Adrenal gland (tissue), 5 donors: ENCODE results near the gene HNRNPL.

Experiments
- POLR2A ChIP-seq, 2 donors: fragments of 450-650 bp; IDR thresholded peaks; one replicate each; pipeline ENCODE4 v1.6.1; 2017; ENCODE audit warnings: antibody characterized with exemption in 2 of 2, mild to moderate bottlenecking in 2 of 2, moderate library complexity in 1 of 2
- TF ChIP-seq, protein P1 (sequence below), 6 experiments: fragments of 450-650 bp in 4 of 6; fragments of 200-600 bp in 2 of 6; sonication (generic) in 1 of 6; IDR thresholded peaks; 1 replicate in 5 of 6; 2 replicates in 1 of 6; pipeline versions ENCODE4 v1.5.1 to v1.8.0; 2016 to 2021; ENCODE audit warnings: antibody characterized with exemption in 6 of 6, mild to moderate bottlenecking in 2 of 6, moderate library complexity in 1 of 6
- donor health status: DM: no; HTN: no; CAD: no.

GRCh38 chr19:38826856-38827551 is 22.8 kb downstream of the HNRNPL start:
- TF ChIP-seq, protein P1, sequence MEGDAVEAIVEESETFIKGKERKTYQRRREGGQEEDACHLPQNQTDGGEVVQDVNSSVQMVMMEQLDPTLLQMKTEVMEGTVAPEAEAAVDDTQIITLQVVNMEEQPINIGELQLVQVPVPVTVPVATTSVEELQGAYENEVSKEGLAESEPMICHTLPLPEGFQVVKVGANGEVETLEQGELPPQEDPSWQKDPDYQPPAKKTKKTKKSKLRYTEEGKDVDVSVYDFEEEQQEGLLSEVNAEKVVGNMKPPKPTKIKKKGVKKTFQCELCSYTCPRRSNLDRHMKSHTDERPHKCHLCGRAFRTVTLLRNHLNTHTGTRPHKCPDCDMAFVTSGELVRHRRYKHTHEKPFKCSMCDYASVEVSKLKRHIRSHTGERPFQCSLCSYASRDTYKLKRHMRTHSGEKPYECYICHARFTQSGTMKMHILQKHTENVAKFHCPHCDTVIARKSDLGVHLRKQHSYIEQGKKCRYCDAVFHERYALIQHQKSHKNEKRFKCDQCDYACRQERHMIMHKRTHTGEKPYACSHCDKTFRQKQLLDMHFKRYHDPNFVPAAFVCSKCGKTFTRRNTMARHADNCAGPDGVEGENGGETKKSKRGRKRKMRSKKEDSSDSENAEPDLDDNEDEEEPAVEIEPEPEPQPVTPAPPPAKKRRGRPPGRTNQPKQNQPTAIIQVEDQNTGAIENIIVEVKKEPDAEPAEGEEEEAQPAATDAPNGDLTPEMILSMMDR (IDR thresholded peaks at IDR 0.05) = no peak
- no peak for TF ChIP-seq POLR2A (IDR thresholded peaks at IDR 0.05)
